Duodenal mucosa (tissue), 2 donors: Measurements from ENCODE around the gene ARHGAP36.

ENCODE experiments used
- H3K27ac ChIP-seq: one replicate; pipeline ENCODE4 v1.7.0; 2013; ENCODE audit warnings: low read depth, low read length
- H3K27me3 ChIP-seq, 2 donors: one replicate each; pipeline ENCODE4 v1.7.0; 2013; ENCODE audit warnings: low read length in 2 of 2, control low read depth in 1 of 2; ENCODE audit not compliant: insufficient read depth in 2 of 2, control insufficient read depth in 1 of 2
- H3K36me3 ChIP-seq, 2 donors: one replicate each; pipeline ENCODE4 v1.7.0; 2013; ENCODE audit warnings: low read length in 2 of 2, control low read depth in 1 of 2; ENCODE audit not compliant: insufficient read depth in 2 of 2, control insufficient read depth in 1 of 2
- H3K4me1 ChIP-seq, 2 donors: one replicate each; pipeline ENCODE4 v1.7.0; 2013; ENCODE audit warnings: low read length in 2 of 2, control low read depth in 1 of 2; ENCODE audit not compliant: insufficient read depth in 2 of 2, control insufficient read depth in 1 of 2
- H3K4me3 ChIP-seq, 2 donors: one replicate each; pipeline ENCODE4 v1.7.0; 2013; ENCODE audit warnings: low read length in 2 of 2, low read depth in 1 of 2
- H3K9ac ChIP-seq, 2 donors: one replicate each; pipeline ENCODE4 v1.7.0; 2013; ENCODE audit warnings: low read length in 2 of 2, low read depth in 1 of 2
- H3K9me3 ChIP-seq, 2 donors: one replicate each; pipeline ENCODE4 v1.7.0; 2013; ENCODE audit warnings: low read length in 2 of 2, control low read depth in 1 of 2; ENCODE audit not compliant: control insufficient read depth in 1 of 2

The ARHGAP36 gene, protein sequence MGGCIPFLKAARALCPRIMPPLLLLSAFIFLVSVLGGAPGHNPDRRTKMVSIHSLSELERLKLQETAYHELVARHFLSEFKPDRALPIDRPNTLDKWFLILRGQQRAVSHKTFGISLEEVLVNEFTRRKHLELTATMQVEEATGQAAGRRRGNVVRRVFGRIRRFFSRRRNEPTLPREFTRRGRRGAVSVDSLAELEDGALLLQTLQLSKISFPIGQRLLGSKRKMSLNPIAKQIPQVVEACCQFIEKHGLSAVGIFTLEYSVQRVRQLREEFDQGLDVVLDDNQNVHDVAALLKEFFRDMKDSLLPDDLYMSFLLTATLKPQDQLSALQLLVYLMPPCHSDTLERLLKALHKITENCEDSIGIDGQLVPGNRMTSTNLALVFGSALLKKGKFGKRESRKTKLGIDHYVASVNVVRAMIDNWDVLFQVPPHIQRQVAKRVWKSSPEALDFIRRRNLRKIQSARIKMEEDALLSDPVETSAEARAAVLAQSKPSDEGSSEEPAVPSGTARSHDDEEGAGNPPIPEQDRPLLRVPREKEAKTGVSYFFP

DNA sequence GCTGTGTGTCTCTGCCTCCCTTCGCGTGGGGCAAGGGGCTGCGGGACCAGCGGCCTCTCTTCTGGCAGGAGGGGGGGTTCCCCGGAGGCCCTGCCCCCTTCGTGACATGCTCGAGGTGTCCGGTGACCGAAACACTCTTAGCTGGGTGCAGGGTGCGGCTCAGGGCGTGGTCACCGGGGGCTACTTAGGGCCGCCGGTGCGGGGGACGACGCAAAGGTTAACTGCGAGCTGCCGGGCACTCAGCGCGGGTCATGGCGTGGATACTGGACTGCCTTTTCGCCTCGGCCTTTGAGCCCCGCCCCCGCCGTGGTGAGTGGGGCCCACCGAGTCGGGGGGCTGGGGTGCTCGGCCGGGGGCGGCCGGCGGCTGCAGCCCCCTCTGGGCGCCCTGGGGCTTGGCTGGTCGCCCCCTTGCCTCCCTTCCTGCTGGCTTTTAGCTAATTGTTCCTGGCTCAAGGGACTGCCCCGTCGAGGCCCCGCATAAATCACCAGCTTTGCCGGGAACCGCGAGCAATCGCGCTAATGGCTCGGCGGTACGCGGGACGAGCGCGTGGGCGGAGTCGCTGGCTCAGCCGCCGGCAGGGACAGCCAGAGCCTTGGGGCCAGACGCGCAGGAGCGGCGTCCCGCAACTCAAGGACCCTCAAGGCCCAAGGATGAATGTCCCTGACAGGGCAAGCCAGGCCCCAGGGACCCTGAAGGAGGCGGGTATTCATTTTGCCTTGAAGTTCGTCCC, at the start of gene ARHGAP36:
ARHGAP36 (plus strand) TSS at position 211 of the 733 bp plus-strand sequence. CDS start 23,320 bp downstream, outside the sequence.
- H3K9me3 ChIP-seq = no peaks in the 10 kb centered on the region
- no peak within 1 kb of the TSS for H3K4me3 ChIP-seq
- H3K27ac ChIP-seq = no peak within 1 kb of the TSS
- no peaks in the 10 kb centered on the region for H3K36me3 ChIP-seq
- H3K27me3 ChIP-seq = peaks cover 0 to 4% of the 10 kb centered on the region in 2 donors
- no peak within 1 kb of the TSS for H3K9ac ChIP-seq
- H3K4me1 ChIP-seq = no peaks in the 10 kb centered on the region

DNA sequence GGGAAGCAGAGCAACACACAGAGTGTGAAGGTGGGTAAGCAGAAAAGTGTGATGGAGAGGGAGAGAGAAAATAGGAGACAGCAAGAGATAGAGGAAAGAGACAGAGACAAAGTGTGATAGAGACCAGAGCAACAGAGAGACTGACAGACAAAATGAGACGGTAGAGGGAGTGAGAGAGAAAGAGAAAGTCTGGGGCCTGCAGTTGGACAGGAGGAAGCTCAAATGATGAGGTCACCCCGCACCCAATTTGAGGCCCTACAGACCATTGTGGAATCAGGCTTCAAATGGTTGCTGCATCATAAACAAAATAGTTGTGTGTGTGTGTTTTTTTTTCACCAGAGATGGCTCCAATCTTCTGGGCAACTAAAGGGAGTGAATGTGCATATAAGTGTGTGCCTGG, 48.0 kb upstream of the ARHGAP36 start:
- Histone ChIP-seq H3K27me3 (no peaks in the 10 kb centered on the region), H3K4me3 (no peak overlapping the region), H3K36me3 (no peaks in the 10 kb centered on the region), H3K9ac (no peak overlapping the region), H3K9me3 (no peaks in the 10 kb centered on the region), H3K4me1 (no peaks in the 10 kb centered on the region), H3K27ac (no peak overlapping the region)

DNA sequence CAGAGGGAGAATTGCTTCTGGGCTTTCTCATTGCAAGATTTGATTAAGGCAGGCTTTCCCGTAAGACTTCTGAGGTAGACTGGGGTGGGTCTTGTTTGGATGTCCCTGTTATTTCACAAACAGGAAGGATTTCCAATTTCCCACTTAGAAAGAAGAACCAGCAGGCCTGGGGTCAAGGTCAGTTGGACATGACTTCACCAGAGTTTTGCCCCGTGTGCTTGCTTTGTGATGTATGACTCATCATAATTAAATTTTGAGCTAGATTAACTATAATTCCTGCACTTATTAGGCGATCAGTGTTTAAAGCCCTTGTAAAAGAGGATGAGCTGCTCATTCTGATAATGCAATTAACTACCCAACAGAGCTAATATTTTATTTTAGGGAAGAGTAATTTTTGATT, 32.8 kb upstream of the ARHGAP36 start:
- H3K9me3 ChIP-seq = no peaks in the 10 kb centered on the region
- H3K36me3 ChIP-seq = no peaks in the 10 kb centered on the region
- no peak overlapping the region for H3K27ac ChIP-seq
- H3K4me3 ChIP-seq = no peak overlapping the region
- no peaks in the 10 kb centered on the region for H3K4me1 ChIP-seq
- H3K9ac ChIP-seq = no peak overlapping the region
- H3K27me3 ChIP-seq = no peaks in the 10 kb centered on the region

DNA sequence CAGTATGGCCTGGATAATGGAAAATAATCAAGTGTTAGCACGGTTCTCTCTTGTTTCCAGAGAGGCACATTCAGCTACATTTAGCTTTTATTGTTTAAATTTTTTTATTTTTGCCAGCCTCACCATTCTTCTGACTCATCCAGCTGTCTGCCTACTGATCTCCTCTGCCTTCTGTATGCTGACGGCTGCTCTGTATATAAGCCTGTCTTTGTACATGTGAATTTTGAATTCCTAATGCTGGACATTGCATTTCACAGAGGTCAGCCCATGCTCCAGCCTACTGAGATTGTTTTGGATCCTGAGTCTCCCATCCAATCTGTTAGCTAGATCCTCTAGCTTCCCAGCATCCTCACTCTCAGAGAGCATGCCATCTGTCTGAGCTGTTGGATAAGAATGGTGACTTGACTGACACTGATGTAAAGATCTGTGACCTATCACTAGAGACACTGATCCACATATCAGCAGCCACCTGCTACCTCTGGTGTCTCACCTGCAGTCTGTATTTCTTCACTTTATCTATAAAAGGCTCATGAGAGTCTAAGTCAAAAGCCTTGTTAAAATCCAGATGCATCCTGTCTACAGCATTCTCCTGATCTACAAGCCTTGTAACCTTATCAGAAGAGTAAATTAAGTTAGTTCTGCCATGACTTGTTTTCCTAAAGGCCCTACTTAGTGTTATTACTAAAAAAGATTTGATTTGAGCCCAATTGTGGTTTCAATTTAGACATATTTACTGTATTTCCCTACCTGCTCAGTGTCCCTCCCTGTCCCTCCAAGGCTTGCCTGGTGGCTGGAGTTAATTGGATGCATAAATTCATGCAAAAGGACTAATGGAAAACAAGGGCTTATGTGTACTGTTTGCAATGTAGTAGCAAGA, 25.6 kb upstream of the ARHGAP36 start:
- H3K4me3 ChIP-seq = no peak overlapping the region
- H3K9ac ChIP-seq = no peak overlapping the region
- no peaks in the 10 kb centered on the region for H3K9me3 ChIP-seq
- no peaks in the 10 kb centered on the region for H3K36me3 ChIP-seq
- H3K27ac ChIP-seq = no peak overlapping the region
- no peaks in the 10 kb centered on the region for H3K27me3 ChIP-seq
- no peaks in the 10 kb centered on the region for H3K4me1 ChIP-seq

DNA sequence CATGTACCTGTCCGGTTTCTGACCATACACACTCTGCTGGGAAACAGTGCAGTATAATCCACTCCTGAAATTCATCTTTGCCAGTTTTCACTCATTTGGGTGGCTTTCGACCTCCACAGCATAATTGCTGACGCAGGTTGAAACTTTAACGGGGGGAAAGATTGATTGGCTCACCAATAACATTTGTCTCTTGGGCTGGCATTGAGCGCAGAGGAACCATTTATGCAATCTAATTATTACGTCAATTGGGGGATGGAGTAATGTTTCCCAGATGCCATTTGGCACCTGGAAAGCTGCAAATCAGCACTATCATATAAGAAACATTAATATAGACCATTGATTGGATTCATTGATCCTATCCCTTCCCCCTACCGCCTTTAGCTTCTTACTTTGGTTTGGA, 24.1 kb upstream of the ARHGAP36 start:
- Histone ChIP-seq H3K9me3 (no peaks in the 10 kb centered on the region), H3K9ac (no peak overlapping the region), H3K36me3 (no peaks in the 10 kb centered on the region), H3K4me3 (no peak overlapping the region), H3K27me3 (no peaks in the 10 kb centered on the region), H3K4me1 (no peaks in the 10 kb centered on the region), H3K27ac (no peak overlapping the region)

DNA sequence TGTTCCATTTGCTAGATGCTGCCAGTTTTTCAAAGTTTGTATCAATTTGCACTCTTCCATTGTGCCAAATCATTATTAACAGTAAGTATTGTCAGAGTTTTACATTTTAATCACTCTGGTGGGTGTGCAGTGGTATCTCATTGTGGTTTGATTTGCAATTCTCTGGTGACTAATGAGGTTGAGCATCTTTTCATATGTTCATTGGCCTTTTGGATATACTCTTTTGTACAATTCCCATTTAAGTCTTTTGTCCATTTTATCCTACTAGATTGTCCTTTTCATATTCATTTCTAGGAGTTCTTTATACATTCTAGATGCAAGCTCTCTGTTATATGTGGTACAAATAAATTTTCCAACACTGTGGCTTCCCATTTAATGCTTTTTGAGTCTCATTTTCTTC, 17.4 kb upstream of the ARHGAP36 start:
- Histone ChIP-seq H3K4me1 (no peaks in the 10 kb centered on the region), H3K36me3 (no peaks in the 10 kb centered on the region), H3K9me3 (no peaks in the 10 kb centered on the region), H3K27me3 (no peaks in the 10 kb centered on the region), H3K4me3 (no peak overlapping the region), H3K27ac (no peak overlapping the region), H3K9ac (no peak overlapping the region)

DNA sequence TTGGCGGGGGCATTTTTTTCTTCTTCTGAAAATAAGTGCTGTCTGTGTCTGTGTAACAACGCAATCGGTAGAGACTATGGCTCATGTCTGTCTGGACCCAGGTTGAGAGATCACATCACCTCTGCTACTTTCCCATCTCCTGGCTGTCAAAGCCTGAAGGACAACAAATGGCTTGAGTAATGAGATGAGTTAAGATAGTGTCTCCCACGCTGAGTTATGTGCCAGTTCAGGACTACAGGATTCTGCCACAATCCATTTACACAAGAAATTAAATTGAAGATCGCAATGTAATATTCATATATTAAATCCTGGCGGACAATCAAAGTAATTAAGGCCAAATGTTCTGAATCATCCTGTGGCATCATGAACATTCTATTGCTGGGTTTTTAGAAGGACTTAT, 16.5 kb upstream of the ARHGAP36 start:
- Histone ChIP-seq H3K4me1 (no peaks in the 10 kb centered on the region), H3K27me3 (no peaks in the 10 kb centered on the region), H3K36me3 (no peaks in the 10 kb centered on the region), H3K9ac (no peak overlapping the region), H3K4me3 (no peak overlapping the region), H3K27ac (no peak overlapping the region), H3K9me3 (no peaks in the 10 kb centered on the region)

DNA sequence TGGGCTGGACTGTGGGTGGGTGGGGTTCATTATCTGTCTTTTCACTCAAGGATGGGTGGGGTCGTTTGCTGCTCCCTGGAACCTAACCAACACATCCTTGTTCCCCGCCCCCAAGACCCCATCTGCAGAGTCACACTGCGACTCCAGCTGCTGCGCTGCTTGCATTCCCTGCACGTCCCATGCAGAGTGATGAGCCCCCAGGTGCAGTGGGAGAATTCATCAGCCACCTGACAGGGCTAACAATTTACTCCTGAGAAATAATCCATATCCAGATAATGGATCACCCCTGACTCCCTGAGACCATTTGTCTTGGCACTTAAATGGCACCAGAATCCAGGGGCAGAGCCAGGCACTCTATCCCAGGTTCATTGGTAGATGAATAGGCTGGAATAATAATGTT, 12.4 kb upstream of the ARHGAP36 start:
- H3K27ac ChIP-seq = no peak overlapping the region
- H3K9me3 ChIP-seq = no peaks in the 10 kb centered on the region
- H3K36me3 ChIP-seq = no peaks in the 10 kb centered on the region
- no peaks in the 10 kb centered on the region for H3K27me3 ChIP-seq
- no peak overlapping the region for H3K4me3 ChIP-seq
- no peak overlapping the region for H3K9ac ChIP-seq
- H3K4me1 ChIP-seq = no peaks in the 10 kb centered on the region

DNA sequence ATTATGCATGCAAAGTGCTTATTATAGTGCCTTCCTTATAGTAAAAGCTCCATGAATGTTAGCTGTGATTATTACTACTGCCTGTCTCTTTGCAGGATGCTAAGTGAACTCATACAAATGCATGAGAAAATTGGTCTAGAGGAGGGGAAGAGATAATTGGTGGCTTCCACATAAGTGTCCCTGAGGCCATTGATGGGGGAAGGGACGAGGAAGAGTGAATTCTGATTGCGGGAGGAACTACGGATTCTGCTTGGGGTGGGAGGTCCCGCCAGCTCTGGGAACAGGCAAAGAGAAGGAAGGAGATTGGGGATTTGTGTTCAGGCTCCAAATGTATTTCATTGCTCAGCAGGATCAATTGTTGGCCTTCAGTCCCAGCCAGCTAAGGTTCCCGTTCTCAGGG, 11.6 kb upstream of the ARHGAP36 start:
- Histone ChIP-seq H3K9me3 (no peaks in the 10 kb centered on the region), H3K4me3 (no peak overlapping the region), H3K9ac (no peak overlapping the region), H3K27ac (no peak overlapping the region), H3K4me1 (no peaks in the 10 kb centered on the region), H3K27me3 (no peaks in the 10 kb centered on the region), H3K36me3 (no peaks in the 10 kb centered on the region)
